ENCODE measurements around the gene RAB40B.

Gene RAB40B

DNA sequence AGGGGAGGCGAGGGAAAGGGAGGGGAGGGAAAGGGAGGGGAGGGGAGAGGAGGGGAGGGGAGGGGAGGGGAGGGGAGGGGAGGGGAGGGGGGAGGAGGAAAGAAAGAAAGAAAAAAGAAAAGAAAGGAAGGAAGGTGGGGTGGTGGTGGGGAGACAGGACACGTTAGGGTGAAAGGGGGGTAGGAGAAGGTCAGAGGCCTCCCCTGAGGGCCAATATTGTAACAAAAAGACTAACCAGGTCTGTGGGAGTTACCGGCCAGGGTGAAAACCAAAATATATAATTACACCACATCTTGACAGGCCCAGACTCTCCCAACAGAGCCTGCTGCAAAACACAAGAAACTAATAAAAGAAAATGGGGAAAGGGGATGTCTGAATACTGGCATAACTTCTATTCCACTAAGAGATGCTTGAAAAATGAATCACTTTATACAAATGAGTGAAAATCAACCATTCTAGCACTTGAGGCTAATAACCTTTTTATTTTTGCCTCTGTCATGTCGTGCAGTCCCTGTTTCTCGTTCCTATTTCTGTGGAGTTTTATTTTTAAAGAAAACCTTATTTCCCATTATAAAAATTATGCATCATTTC, 60.2 kb downstream of the RAB40B start:
- H3K27me3 ChIP-seq: no peaks in the 10 kb centered on the region
- peaks cover 2 to 9% of the 10 kb centered on the region in 2 experiments for H3K4me1 ChIP-seq (ENCODE audit: control insufficient read depth in 1 of 2, insufficient read depth in 1 of 2, low read depth in 1 of 2, low read length in 1 of 2)
- TF ChIP-seq, protein P1, sequence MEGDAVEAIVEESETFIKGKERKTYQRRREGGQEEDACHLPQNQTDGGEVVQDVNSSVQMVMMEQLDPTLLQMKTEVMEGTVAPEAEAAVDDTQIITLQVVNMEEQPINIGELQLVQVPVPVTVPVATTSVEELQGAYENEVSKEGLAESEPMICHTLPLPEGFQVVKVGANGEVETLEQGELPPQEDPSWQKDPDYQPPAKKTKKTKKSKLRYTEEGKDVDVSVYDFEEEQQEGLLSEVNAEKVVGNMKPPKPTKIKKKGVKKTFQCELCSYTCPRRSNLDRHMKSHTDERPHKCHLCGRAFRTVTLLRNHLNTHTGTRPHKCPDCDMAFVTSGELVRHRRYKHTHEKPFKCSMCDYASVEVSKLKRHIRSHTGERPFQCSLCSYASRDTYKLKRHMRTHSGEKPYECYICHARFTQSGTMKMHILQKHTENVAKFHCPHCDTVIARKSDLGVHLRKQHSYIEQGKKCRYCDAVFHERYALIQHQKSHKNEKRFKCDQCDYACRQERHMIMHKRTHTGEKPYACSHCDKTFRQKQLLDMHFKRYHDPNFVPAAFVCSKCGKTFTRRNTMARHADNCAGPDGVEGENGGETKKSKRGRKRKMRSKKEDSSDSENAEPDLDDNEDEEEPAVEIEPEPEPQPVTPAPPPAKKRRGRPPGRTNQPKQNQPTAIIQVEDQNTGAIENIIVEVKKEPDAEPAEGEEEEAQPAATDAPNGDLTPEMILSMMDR (IDR thresholded peaks at IDR 0.05): no peak
- H3K27ac ChIP-seq: no peak overlapping the region
- H3K36me3 ChIP-seq: peaks cover 50% of the 10 kb centered on the region
- no peak overlapping the region for H3K4me3 ChIP-seq (ENCODE audit: low read depth in 1 of 2, low read length in 1 of 2)
- H3K9me3 ChIP-seq: no peaks in the 10 kb centered on the region

DNA sequence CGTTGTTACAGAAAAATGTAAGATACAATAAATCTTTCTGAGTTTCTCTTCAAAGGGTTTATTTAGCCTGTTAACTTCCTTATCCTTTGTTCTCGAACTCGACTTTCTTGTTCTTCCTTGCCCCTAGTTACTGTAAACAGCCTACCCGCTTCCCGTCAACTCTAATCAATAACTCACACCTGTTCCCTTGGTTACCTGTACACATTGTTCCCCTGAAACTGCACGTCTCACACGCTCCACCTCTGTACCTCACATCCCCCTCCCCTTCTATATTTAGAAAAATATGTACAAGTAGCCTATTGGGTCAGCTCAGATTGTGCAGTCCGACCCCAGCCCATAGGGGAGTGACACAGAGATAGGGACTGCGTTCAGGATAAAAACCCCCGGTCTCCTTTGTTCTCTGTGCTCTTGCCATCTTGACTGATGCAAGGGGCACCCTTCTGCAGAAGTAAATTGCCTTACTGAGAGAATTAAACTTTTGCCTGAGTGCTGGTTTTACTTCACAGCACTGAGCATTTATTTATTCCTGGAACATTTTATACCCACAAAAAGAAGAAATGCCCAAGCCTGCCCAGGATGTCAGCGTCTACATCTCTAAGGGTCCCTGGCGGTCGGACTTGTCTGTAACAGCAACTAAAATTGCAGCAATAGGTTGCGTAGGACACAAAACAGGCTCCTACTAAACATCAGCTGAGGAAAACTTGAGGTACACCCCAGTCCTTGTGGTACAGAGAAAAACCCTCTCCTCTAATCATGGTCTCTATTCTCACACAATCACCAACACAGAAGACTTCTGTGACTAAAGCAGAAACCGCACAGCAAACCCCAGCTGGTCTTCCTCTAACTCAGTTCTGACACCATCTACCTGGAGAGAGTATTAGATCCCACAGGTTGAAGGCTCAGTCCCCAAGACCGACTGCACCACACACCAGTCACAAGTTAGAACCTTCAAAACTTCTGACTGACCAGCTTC, 61.6 kb downstream of the RAB40B start:
- Histone ChIP-seq H3K4me3 (ENCODE audit: low read depth in 1 of 2, low read length in 1 of 2) (no peak overlapping the region), H3K27ac (no peak overlapping the region), H3K36me3 (peaks cover 48% of the 10 kb centered on the region), H3K27me3 (no peaks in the 10 kb centered on the region), H3K4me1 (ENCODE audit: control insufficient read depth in 1 of 2, insufficient read depth in 1 of 2, low read depth in 1 of 2, low read length in 1 of 2) (peaks cover 2 to 9% of the 10 kb centered on the region in 2 experiments), H3K9me3 (no peaks in the 10 kb centered on the region)
- TF ChIP-seq, protein P1 (IDR thresholded peaks at IDR 0.05): no peak

DNA sequence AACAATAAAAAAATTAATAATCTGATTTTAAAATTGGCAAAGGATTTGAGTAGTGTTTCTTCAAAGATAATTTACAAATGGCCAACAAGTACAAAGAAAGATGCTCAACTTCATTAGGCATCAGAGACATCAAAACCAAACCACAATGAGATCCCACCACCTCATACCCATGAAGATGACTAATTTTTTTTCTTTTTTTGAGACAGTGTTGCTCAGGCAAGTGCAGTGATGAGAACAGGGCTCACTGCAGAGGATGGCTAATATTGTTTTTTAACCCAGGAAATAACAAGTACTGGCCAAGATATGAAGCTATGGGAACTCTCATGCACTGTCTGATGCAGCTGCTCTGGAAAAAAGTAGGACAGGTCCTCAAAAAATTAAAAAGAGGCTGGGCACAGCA, 65.2 kb downstream of the RAB40B start:
- H3K4me1 ChIP-seq (ENCODE audit: control insufficient read depth in 1 of 2, insufficient read depth in 1 of 2, low read depth in 1 of 2, low read length in 1 of 2): no peaks in the 10 kb centered on the region
- peaks cover 51% of the 10 kb centered on the region for H3K36me3 ChIP-seq
- H3K4me3 ChIP-seq (ENCODE audit: low read depth in 1 of 2, low read length in 1 of 2): no peak overlapping the region
- H3K27me3 ChIP-seq: no peaks in the 10 kb centered on the region
- no peak overlapping the region for H3K27ac ChIP-seq
- TF ChIP-seq, protein P1 (IDR thresholded peaks at IDR 0.05): no peak
- no peaks in the 10 kb centered on the region for H3K9me3 ChIP-seq

DNA sequence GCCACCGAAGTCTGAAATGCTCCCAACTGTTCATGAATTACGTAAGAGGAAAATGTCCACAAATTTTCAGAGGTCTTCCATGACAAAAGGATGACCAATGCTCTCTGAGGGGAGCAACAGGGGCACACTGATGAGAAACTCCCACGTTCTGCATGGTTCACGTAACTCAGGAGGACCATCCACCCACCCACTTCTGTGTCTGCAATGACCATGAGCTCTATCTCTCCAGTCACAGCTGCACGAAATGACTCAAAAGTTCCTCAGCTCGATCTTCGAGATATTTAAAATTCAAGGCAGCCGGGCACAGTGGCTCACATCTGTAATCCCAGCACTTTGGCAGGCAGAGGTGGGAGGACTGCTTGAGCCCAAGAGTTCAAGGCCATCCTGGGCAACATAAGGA, 66.0 kb downstream of the RAB40B start:
- no peak overlapping the region for H3K4me3 ChIP-seq (ENCODE audit: low read depth in 1 of 2, low read length in 1 of 2)
- H3K4me1 ChIP-seq (ENCODE audit: control insufficient read depth in 1 of 2, insufficient read depth in 1 of 2, low read depth in 1 of 2, low read length in 1 of 2): peaks cover 0 to 3% of the 10 kb centered on the region in 2 experiments
- H3K9me3 ChIP-seq: no peaks in the 10 kb centered on the region
- no peak overlapping the region for H3K27ac ChIP-seq
- TF ChIP-seq, protein P1 (IDR thresholded peaks at IDR 0.05): no peak
- H3K27me3 ChIP-seq: no peaks in the 10 kb centered on the region
- H3K36me3 ChIP-seq: peaks cover 59% of the 10 kb centered on the region

DNA sequence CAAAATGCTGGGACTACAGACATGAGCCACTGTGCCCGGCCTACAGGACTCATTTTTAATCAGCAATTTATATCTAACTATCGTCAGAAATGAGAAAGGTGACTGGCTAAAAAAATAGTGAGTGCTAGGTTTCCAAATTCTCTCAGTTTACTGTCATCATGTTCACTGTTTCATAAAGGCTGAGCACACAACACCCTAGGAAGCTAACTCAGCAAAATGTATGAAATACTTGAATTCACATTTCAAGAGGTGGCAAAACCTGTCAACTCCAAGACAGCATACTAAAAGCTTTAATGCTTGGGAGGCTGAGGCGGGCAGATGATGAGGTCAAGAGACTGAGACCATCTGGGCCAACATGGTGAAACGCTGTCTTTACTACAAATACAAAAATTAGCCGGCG, 67.0 kb downstream of the RAB40B start:
- peaks cover 64% of the 10 kb centered on the region for H3K36me3 ChIP-seq
- H3K4me3 ChIP-seq (ENCODE audit: low read depth in 1 of 2, low read length in 1 of 2): no peak overlapping the region
- no peak overlapping the region for H3K27ac ChIP-seq
- peaks cover 0 to 3% of the 10 kb centered on the region in 2 experiments for H3K4me1 ChIP-seq (ENCODE audit: control insufficient read depth in 1 of 2, insufficient read depth in 1 of 2, low read depth in 1 of 2, low read length in 1 of 2)
- H3K27me3 ChIP-seq: no peaks in the 10 kb centered on the region
- TF ChIP-seq, protein P1 (IDR thresholded peaks at IDR 0.05): no peak
- H3K9me3 ChIP-seq: no peaks in the 10 kb centered on the region

All from neutrophil (primary cell).